SW480 (cell line): ENCODE results near the gene JOSD2.
"Not testable (repeated sequence)": the region's sequence is repeated elsewhere in the genome, so short reads cannot be mapped to it uniquely, and the experiment has no call there.

Source experiments
- DNase-seq: peaks from one replicate; pipeline ENCODE4 v3.0.0-alpha.2; 2016; ENCODE audit warnings: low spot score

Gene JOSD2

GRCh38 chr19:50546527-50547221, 35.7 kb upstream of the JOSD2 start:
- DNase-seq, result no peak

DNA sequence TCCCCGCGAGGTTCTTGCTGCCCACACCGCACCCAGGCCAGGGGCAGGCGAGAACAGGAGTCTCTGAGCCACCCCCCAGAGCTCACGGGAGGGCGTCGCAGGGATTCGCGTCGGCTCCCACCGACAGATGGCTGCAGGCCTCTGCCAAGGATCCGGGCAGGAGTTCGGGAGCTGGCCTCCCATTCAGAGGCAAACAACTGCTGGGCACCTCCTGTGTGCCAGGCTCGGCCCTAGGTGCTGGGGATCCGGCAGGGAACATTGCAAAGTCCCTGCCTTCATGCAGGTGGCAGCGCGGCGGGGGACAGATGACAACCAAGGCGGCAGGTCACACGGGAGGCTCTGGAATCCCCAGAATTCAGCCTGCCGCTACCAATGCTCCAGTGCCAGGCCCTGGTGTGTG, 32.0 kb upstream of the JOSD2 start:
- DNase-seq, result no peak

DNA sequence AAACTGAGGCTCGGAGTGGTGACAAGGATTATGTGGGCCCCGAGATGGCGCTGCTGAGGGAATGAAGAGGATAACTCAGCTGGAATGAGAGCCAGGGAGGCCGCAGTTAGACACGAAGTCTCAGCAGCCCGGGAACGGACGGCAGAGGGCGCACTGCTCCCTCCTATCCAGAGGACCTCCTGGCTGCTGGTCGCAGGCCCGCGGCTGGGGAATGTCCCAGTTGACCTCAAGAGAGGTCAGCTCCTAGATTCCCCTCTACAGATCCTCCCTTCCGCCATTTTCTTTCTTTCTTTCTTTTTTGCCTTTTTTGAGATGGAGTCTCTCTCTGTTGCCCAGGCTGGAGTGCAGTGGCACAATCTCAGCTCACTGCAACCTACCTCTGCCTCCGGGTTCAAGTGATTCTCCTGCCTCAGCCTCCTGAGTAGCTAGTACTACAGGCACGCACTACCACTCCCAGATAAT, 26.8 kb upstream of the JOSD2 start:
- DNase-seq, result peak; percentile 87

- DNase-seq, result no peak
These were observed 26.3 kb upstream of the JOSD2 start for GRCh38 chr19:50537306-50537685.

- DNase-seq, result no peak
These were observed 25.8 kb upstream of the JOSD2 start for GRCh38 chr19:50536662-50537305.

- DNase-seq, result no peak
These were observed 24.7 kb upstream of the JOSD2 start for GRCh38 chr19:50535672-50536187.

- DNase-seq, result no peak
These were observed 23.5 kb upstream of the JOSD2 start for GRCh38 chr19:50534478-50534877.

GRCh38 chr19:50532952-50533351, 22.0 kb upstream of the JOSD2 start:
- DNase-seq, result no peak

- no peak for DNase-seq
These were observed 20.2 kb upstream of the JOSD2 start for GRCh38 chr19:50531171-50531612.

- DNase-seq, result not testable (repeated sequence)
These were observed 17.1 kb upstream of the JOSD2 start for GRCh38 chr19:50528052-50528451.

DNA sequence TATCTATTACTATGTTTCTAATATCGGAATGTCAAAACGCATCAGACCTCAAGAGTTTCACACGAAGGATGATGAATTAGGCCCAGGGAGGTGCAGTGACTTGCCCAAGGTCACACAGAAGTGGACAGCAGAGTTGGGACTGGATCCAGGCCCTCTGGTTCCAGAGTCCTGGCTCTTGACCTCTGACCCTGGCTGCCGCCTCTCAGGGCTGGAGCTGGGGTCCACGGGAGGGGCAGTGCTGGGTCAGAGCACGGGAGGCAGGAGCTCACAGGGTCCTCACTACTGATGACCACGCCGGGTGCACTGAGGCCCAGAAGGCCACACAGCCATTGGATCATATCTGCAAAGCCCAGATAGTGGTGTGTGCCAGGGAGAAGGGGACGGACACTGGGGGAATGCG, 11.9 kb upstream of the JOSD2 start:
- DNase-seq, result no peak

DNA sequence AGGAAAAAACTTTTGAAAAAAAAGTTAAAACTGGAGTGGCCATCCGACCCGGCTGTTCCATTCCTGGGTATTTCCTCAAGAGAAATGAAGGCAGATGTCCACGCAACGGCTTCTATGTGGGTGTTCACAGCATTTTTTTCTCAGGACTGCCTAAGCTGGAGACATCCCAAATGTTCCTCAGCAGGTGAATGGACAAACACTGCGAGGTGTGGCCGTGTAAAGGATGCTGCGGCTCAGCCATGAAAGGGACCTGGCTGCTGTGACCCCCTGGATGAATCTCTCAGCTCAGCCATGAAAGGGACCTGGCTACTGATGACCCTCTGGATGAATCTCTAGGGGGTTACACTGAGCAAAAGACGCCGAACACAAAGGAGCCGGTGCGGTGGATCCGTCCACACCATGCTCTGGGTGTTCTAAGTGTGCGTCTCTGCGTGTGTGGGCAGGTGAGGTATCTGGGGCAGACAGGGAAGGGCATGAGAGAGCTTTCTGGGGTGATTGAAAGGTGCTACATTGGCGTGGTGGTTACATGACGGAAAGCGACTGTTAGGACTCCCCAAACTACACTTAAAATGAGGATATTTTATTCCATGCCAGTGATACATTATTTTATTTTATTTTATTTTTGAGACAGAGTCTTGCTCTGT, 10.0 kb upstream of the JOSD2 start:
- DNase-seq, result no peak

DNA sequence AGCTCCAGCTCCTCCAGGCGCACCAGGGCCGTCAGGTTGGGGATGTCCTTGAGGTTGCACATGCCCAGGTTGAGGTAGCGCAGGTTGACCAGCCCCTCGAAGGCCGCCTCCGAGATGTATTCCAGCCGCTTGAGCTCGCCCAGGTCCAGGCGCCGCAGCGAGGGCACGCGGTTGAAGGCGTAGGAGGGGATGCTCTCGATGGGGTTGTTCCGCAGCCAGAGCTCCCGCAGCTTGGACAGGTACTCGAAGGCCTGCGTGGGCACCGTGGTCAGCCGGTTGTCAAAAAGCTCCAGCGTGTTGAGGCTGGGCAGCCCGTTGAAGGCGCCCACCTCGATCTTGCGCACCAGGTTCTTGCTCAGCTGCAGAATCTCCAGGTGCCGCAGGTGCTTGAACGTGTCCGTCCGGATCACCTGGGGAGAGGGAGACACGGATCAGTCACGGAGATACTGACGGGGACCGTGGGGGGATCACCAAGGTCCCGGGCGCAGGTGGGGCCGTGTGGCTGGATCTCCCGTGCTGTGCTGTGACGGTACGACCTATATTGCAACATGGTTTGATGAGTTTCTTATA, 8.1 kb upstream of the JOSD2 start:
- no peak for DNase-seq

DNA sequence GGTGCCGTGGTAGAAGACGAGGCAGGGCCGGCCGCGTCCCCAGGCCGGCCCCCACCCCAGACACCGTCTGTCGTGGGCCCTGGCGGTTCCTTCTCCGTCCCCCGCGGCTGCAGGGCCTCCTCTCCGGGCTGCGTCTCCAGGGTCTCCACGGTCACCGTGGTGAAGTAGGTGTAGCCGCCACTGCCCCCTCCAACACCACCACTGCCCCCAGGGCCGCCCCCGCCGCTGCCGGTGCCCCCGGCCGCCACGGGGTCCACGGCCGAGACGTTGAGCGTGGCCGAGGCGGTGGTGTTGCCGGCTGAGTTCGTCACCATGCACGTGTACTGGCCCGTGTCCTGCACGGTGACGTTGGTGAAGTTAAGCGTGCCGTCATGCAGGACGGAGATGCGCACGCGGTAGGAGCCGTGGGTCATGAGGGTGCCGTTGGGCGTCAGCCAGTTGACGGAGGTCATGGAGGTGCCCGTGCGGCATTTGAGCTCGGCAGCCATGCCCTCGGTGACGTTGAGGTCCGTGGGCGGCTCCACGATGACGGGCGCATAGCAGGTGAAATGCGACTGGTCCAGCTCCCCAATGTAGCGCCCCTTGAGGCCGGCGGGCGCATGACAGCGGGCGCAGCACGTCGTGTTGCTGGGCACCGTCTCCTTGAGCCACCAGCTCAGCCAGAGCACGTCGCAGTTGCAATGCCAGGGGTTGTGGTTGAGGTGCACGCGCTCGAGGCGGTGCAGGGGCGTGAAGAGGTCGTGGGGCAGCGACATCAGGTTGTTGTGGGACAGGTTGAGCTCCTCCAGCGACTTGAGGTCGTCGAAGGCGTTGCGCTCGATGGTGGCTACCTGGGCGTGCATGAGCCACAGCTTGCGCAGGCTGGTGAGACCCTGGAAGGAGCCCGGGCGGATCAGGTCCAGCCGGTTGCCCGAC, 7.4 kb upstream of the JOSD2 start:
- DNase-seq, result no peak

- no peak for DNase-seq
These were observed 6.7 kb upstream of the JOSD2 start for GRCh38 chr19:50517704-50518075.

DNA sequence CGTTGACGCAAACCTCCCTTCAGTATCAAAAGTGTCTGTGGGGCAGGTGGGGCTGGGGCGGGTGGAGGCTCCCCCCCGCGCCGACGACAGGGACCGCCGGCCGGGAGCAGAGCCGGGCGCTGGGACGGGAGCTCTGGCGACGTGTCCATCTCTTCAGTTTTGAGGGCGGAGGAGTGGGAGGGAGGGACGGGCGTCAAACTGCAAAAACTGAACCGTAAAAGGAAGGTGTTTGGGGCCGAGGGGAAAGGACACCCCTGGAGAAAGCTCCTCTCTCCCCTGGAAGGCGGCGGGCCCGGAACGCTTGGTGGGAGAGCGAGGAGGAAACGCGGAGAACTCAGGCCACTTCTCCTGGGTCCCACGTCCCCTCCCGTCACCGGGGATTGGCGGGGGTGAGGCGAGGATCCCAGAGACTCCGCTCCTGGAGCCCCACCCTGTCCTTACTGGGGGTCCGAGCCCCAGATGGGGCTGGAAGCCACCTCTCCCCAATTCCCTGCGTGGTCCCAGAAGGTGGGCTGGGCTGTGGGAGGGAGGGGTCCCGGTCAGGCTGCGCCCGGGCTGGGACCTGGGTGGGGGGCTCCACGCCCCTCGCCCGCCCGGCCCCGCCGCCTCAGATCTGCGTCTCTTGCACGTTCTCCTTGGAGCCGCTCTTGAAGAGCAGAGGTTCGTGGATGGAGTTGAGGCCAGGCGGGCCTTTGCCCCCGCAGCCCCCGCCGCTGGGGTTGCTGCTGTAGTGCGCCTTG, 6.1 kb upstream of the JOSD2 start:
- DNase-seq, result no peak

DNA sequence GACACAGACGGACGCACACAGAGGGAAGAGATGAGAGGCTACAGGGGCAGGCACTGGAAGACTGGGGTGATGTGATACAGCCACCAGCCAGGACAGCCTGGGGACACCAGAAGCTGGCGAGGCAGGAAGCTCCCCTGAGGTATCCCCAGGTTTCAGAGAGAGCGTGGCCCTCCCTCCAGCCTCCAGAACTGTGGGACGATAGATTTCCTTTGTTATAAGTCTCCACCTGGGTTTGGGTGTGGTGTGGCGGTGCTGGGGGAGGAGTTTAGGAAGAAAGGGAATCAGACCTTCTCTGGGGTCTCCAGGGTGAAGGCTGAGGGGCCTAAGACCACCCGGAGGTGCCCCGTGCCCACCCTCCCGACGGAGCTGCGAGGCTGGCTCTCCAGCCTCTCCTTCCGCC, 5.5 kb upstream of the JOSD2 start:
- no peak for DNase-seq

- DNase-seq, result no peak
These were observed 4.2 kb upstream of the JOSD2 start for GRCh38 chr19:50515168-50515561.

GRCh38 chr19:50514346-50515167, 3.6 kb upstream of the JOSD2 start:
- no peak for DNase-seq

DNA sequence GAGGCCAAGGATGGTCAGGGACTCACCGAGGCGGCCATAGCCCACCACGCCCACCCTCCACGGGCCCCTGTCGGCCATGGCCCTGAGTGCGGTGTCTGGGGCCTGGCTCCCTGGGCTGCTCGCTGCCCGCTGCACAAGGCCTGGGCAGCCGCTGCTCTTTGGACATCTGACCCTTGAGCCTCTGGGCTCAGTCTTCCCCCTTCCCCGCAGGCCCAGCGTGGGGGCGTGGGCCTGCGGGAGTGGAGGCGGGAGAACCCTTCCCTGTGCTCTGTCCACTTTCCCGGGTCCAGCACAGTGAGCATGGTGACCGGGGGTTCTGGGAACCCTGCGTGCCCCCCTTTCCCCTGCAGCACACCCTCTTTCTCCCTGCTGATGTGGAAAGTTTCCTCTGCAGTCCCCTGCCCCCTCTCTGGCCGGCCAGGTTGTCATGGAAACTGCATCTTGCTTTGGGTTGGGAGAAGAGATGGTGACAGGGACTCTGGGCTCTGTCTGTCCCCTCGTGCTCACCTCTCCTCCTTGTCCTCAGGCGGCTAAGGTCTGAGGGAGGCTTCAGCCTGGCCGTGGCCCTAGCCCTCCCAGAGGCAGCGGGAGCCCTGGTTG, 2.9 kb upstream of the JOSD2 start, which contains the start of gene ASPDH:
Gene ASPDH, minus strand, starts transcription at position 168 of the 600 bp plus-strand sequence. Its CDS starts 90 bp downstream, at position 78.
- DNase-seq, result no peak
